SK-N-DZ (cell line): ENCODE measurements around the gene LASP1NB.
"Not testable (repeated sequence)": the region's sequence is repeated elsewhere in the genome, so short reads cannot be mapped to it uniquely, and the experiment has no call there.

Experiments
- DNase-seq: peaks from one replicate; pipeline ENCODE4 v3.0.0-alpha.2; 2015; ENCODE audit warnings: low spot score
- small RNA-seq, 2 experiments: library from RNA; depleted of rRNA; stranded (forward); fragments of <200 nt; gene quantifications; one replicate each; pipeline ENCODE3, GENCODE V24; 2014

LASP1NB gene

GRCh38 chr17:38961413-38961812 lies 36.0 kb downstream of the LASP1NB start:
- no peak for DNase-seq

DNA sequence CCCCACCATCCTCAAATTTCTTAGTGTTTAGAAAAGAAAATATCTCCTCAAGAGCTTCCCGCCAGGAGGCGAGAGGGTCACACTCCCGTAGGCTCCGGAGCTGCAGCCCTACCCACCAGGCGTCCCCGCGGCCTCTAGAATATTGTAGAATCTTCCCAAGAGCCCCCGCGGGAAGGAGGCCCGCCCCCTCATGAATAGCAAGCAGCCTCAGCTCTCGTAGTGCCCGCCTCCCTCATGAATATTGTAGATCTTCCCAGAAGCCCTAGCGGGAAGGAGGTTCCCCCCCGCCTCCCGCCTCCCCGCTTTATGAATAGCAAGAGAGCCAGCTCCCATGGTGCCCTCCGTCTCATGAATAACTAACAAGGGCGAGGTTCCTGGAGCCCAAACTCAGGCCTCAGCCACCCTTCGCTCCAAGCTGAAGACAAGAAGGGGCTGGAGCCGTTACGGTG lies 41.9 kb downstream of the LASP1NB start, which contains the start of gene FBXO47:
Gene FBXO47, minus strand, starts transcription at position 114 of the 449 bp plus-strand sequence. CDS start 4,378 bp downstream, outside the sequence.
- DNase-seq, result peak; percentile 71

DNA sequence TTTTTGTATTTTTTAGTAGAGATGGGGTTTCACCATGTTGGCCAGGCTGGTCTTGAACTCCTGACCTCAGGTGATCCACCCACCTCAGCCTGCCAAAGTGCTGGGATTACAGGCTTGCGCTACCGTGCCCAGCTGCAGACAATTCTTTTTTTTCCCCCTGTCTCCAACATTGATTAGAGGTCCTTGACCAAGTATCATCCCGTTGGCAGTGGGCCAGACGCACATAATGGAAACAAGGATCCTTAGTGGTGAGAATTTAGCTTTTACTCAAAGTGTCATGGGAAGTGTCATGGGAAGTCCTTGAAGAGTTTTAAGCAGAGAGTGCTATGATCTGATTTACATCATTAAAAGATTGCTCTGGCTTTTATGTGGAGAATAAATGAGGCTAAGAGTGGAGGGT lies 43.9 kb downstream of the LASP1NB start:
- DNase-seq, result no peak

DNA sequence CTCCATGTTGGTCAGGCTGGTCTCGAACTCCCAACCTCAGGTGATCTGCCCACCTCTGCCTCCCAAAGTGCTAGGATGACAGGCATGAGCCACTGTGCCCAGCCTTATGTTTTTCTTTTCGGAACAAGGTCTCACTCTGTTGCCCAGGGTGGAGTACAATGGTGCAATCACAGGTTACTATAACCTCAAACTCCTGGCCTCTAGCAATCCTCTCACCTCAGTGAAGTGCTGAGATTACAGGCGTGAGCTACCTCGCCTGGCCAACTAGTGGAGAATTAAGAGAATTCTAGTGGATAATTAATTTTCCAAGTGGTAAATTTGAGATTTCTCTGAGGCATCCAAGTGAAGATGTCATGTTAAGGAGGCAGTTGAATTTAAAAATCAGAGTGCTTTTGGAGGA lies 44.7 kb downstream of the LASP1NB start:
- DNase-seq, result no peak

- DNase-seq, result no peak
Measured at GRCh38 chr17:38970804-38971203, 45.4 kb downstream of the LASP1NB start.

GRCh38 chr17:38976187-38976551 lies 50.8 kb downstream of the LASP1NB start:
- not testable (repeated sequence) for DNase-seq

GRCh38 chr17:38978180-38978579 lies 52.8 kb downstream of the LASP1NB start:
- DNase-seq, result no peak

Small RNA genes lying within 50 kb of the gene (small RNA-seq; reads per million reads assigned to genes)
- gene MIR6779, result 0 reads per million in 2 experiments
